GM18907 (cell line): ENCODE results near the gene PAK6.

Source experiments
- ATAC-seq: cut with Tn5 transposase; IDR thresholded peaks from one replicate; pipeline ENCODE4 v1.9.1; 2021; ENCODE audit warnings: mild to moderate bottlenecking, moderate library complexity; ENCODE audit not compliant: unreplicated experiment

PAK6 gene

DNA sequence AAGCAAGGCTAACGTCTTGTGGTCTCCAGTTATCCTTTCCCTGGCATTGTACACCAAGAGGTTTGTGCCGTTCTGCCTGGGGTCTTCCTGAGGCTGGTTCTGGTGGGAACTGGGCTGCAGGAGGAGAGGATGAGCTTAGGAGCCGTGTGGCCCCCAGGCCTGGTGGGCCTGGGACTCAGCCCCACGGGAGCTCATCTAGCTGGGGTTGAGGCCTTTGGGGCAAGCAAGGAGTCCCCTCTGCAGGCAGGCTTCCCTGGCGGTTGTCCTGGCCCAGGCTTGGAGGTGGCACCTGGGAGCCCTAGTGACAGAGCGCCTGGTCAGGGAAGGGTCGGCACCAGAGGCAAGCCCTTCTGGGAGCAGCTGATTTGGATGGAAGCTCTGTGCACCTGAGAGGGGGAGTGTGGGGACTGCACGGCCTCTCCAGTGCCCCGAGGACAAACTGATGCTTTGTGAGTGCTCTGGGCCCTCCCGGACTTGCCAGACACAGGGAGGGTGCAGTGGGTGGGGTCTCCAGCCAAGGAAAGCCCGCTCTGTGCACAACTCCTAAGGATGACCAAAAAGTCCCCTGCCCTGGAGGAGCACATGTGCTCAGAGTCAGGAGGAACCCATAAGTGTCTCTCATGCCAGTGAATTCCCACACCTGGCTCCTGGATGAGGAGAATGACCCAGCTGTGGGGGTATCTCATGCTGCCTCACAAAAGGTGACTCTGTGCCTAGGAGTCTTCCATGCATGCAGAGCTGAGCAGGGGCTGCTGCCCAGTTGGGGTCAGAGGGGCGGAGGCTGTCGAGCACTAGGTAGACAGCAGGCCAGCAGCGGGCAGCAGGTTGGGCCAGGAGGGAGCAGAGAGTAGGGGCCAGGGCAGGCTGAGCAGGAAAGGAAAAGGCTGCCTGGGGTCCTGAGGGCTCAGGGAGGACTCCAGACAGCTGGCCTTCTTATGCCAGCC, 2.7 kb downstream of the PAK6 start:
- no peak for ATAC-seq

GRCh38 chr15:40242213-40242599, 3.3 kb downstream of the PAK6 start:
- ATAC-seq, result no peak

GRCh38 chr15:40242601-40243000, 3.7 kb downstream of the PAK6 start:
- ATAC-seq, result no peak

DNA sequence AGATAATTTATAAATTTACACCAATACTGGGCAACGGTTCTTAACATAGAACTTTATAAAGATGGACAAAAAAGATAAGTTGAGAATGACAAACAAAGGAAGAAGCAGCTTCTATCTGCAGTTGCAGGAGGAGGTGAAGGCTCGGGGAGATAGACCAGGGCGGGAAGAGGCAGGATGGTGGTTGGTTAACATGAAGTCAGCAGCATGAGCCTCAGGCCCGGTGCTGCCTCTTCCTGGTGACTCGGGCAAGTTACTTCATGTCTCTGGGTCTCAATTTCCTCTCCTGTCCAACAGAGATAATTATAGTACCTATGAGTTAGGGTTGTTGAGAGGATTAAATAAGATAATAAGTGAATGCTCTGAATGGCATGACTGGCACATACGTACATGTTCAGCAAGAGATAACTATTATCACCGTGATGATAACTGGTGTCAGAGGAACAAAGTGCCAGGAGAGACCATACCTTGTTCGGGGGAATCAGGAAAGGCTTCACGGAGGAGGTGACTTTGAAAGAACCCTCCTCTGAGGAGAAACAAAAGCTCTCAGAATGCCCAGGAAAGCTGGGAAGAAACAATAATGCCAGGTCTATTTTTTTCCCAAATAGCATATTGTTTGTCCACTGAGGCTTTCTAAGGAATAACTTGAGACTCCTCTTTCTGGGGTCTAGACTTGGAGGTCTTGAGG, 4.4 kb downstream of the PAK6 start:
- no peak for ATAC-seq

- ATAC-seq, result no peak
These were observed 6.2 kb downstream of the PAK6 start for GRCh38 chr15:40244961-40245523.

DNA sequence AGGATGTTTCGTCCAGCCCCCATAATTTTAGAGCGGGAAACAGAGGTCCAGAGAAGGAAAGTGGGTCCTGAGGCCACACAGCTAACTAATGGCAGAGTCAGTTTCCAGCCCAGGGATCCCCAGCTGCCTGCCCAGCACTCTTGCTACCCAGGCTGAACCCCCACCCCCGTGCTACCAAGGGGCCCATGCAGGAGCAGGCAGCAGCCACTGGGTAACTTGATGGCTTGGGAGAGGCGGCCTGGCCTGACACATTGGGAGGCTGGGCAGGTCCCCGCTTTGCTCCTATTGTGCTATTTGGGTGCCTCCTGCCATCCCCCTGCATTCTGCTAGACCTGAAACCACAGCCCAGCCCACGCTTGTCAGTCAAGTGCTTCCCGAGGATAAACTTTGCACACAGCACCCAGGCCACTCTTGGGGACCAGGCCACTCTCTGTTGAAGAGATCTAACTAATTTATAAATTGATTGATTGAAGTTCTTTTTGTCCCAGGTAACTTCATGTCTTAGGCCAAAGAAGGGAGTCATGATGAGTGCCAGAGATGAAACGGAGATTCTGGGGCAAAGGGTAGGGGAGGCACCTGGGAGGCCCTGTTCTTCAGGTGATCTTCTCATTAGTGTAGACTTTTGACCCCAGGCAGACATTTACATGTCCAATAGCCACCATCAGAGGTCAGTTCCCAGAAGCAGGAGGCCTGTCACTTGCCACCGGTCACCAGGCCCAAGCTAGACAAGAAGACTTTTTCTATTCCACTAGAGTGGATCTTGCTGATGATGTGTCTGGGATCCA, 7.0 kb downstream of the PAK6 start:
- ATAC-seq, result no peak

DNA sequence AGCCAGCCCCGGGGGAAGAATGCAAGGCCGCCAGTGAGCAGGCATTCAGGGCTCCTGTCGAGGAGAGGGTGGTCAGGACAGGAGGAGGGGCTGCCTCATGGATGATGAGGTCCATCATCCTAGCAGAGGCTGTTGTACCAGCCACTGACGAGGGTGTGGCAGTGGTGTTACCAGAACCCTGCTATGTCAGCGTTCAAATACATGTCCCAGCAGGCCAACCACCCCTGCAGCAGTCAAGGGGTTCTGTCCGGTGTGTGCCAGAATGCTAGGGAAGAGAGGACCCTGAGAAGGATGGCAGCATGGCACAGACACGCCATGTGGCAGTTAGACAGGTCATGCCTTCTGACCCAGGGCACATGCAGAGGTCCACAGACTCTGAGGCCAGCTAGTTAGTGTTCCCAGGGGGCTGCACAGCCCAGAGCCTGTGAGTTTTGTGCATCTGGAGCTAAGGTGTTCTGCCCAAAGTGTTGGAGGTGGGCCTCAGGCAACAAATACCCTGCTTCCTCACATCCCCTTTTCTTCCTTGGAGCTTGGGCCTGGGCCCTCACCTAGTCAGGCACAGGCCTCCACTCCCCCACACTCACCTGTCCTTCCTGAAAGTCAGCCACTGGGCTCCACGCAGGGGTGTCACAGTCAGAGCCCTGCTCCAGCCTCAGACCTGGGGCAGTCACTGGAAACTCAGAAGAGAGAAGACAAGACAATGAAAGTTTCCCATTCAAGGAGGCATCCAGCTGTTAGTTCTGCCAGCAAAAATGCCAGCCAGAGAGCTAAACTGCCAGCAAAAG, 7.8 kb downstream of the PAK6 start:
- ATAC-seq, result no peak

DNA sequence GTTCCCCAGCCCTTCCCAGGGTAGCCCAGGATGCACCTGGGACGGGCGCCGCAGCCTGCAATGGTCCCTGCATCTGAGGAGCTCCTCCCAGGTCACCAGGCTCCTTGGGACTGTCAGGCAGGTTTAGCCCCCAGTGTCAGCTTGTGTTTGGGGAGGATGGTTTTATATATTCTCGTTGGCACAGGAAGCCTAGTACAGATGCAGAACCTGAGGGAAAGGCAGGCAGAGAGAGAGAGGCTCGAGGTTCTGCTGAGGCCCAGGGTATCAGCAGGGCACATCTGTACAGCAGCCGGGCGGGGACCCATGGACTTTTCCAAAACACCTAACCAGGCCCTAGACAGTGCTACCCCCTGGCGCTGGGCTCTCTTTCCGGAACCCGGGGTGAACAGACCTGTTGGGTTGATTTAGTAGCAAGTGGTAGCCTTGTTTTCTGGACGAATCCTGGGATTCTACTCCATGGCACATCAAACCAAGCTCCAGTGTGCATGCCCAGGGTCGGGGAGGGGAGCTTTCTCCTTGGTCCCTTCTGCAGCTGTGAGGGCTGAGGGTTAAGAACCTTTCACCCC, 8.6 kb downstream of the PAK6 start:
- ATAC-seq, result no peak

DNA sequence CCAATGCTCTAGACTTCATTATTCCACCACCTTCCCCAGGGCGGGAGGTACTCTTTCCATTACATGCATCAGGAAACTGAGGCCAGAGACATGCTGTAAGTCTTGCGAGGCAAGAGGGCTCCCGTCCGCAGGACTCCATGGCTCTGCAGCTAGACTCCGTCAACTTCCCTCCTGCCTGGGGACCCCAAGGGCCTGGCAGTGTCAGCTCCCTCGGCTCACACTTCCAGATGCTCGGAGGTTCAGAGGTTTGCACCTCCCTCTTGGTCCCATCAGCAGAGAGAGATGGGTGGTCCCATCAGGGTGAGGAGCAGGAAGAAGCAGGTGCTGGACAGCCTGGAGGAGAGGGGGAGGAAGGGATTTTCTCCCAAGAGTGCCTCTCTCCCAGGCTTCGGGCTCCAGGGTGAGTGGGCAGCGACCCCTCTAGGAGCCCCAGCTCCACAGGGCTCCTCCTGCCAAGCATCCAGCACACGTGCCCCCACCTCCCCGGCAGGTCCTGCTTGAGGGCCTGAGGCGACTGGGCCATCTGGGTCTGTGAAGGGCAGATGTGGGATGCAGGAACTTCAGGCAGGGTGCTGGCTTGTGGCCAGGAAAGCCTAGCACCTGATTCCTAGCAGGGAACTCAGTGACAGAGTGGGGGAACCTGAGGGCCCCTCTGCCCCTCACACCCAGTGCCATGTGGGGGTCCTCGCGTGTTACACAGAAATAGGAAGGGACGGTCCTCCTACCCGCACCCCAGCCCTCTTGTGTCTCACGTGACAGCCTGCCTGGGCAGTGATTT, 9.3 kb downstream of the PAK6 start:
- no peak for ATAC-seq

DNA sequence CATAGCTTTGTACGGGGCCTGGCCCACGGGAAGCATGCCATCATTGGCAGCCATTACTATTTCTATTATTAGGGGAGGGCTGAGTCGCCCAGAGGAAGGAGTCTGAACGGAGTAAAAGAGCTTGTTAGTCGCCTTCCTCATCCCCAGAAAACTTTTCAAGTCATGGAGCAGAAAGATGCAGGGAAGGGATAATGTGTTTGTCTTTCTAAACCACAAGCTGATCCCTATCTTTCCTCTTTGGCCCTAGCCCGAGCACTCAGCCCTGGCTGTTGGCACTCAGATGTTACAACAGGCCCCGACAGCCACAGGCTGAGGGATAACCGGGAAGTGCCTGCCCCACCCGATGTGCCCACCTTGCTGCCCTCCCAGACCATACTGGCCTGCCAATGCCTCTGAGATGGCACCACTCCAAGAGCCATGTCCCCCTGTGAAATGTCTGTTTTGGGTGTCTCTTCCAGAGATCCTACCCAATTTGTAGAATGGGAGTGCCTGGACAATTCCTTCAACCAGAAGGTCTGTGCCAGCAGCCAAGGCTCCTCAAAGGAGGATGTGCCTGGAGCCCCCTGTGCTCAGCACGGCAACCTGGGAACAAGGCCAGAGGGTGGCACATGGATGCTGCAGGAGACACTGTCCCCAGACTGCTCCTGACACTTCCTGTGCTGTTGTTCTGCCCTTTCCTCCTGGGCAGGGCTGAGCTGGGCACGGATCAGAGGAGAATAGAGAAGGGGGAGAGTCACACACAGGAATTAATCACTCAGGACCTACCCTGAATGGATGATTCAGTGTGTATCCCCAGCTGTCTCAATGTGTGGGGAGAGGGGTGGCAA, 10.8 kb downstream of the PAK6 start:
- ATAC-seq, result no peak

GRCh38 chr15:40250304-40250656, 11.4 kb downstream of the PAK6 start:
- no peak for ATAC-seq

DNA sequence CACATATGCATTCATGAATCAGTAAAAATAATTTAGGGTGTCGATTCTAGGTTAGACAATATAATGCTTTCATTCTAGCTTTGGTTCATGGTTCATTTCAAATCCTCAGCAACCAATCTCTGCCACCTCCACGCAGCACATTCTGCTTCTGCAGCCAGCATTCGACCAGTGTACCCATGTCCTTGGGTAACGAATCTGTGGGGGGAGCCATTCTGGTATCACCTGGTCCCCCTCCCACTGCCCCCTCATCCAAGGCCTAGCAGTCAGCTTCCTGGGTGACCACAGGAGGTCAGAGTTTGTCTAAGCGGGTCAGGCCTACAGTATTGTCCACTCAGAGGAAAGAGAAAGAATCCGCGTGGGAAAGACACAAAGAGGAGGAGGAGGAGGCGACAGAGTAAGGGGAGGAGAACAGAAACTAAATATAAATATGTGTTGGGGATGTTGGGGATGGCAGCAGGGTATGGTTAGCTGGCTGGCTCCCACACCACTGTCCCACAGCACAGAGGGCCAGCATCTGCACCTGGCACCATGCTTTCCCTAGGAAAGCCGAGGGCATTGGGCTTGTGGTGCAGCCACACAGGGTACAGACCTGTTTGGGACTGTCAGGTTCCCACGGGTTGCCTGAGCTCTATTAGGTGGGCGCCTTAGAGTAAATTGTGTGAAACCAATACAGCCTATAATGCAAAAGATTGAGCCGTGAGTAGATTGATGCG, 12.1 kb downstream of the PAK6 start:
- ATAC-seq, result no peak

DNA sequence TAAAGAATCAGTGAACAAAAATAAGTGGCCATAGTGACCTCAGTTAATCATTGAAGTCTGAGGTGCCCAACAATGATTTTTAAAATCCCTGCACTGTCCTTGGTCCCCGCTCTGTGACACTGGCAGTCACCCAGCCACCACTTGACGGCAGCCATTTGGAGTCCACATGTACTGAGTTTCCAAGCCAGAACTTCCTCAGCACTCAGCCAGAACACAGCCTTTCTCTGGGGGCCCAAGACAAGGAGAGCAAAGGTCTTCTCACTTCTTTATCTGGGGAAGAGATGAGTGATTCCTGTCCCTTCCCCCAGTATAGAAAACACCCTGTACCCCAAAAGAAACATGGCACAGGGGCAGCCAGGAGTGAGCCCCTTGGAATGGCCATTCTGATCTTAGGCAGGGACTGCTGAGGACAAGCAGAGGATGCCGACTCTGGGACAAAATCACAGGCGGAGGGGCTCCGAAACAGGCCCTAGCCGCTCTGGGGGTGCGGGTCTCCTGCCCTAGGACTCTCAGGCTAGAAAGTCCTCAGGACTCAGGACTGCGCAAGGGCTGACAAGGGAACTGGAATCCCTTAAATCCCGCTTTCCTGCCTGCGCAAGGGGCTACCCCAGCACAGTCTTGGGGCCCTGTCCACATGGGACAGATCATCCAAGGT, 12.8 kb downstream of the PAK6 start:
- no peak for ATAC-seq

DNA sequence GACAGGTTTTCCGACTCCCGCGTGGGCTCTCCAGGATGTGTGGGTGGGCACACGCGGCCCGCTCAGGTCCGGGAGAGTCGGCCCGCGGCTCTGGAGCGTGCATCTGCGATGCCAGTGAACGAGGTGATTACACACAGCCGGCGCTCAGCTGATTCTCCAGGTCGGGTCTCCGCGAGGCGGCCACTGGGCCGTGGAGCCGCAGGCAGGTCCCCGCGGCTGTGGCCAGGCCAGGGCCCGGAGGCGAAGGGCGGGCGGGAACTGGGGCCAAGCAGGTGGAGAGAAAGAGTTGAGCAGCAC, 13.2 kb downstream of the PAK6 start:
- no peak for ATAC-seq

DNA sequence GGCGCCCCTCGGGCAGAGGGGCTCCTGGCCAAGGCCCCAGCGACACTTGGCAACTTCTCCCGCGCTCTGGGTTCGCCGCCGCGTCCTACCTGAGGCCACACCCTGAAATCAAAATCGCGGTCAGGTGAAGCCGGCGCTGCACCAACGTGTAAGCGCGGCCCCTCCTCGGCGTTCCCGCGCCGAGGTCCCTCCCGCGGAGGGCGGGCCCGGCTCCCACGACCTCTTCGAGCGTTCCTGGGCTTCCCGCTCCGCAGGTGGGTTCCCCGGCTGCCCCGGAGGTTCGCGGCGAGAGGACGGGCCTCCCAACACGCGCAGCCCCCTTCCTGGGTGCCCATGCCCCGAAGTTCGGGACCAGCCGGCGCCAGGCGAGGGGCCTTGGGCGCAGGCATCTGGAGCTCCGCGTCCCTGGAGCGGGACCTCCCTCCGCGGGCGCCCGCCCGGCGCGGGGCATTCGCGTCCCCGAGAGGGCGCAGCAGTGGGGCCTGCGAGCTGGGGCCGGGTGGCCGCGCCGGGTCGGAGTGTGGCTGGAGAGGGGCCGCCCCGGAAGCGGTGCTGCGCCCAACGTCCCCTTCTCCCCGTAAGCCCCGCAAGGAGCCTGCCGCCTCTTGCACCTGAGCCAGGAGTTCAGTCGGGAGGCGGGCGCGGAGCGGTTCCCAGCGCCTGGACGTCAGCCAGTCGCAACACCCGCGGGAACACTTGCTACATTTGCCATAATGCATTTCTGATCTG, 13.7 kb downstream of the PAK6 start:
- ATAC-seq, result no peak

DNA sequence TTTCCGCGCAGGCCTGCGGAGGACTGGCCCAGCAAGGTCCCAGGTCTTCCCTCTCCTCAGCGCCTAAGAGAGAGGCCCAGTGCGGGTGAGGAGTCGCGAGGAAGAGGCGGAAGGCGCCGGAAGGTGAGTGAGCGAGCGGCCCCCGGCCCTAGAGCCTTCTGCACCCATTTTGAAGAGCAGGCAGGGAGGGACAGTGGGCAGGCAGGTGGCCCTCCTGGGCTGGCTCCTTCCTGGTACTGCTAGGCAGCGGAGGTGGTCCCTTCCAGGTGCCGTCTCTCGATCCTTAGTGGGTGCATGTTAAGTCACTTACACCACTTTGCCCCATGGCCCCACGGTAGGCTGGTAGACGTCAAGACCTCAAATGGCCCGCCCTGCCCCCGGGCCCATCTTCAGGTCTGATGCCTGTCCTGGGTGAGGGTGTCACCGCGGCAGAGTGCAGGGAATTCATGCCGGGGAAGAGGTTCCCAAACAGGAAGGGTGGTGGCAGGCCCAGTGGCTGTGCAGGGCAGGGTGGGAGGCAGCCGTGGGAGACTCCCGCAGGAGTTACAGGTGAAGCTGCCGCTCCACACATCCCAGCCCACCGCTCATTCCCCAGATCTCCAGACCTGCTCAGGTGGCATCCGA, 14.4 kb downstream of the PAK6 start:
- no peak for ATAC-seq
